GM12874 (cell line): ENCODE data around the gene VEGFC.

Experiments
- CTCF ChIP-seq: IDR thresholded peaks from 2 replicates; pipeline ENCODE4 v1.5.1; 2011; ENCODE audit warnings: low read depth, mild to moderate bottlenecking, control low read depth, low read length, moderate library complexity; ENCODE audit not compliant: insufficient read depth

The VEGFC gene

GRCh38 chr4:176751061-176751460 lies 41.7 kb downstream of the VEGFC start:
- TF ChIP-seq CTCF, result no peak

- no peak for TF ChIP-seq CTCF
Measured at GRCh38 chr4:176746846-176747245, 45.9 kb downstream of the VEGFC start.

GRCh38 chr4:176745902-176746301 lies 46.8 kb downstream of the VEGFC start:
- no peak for TF ChIP-seq CTCF

- TF ChIP-seq CTCF, result no peak
Measured at GRCh38 chr4:176744091-176744490, 48.6 kb downstream of the VEGFC start.

GRCh38 chr4:176742211-176742610 lies 50.5 kb downstream of the VEGFC start:
- TF ChIP-seq CTCF, result no peak

GRCh38 chr4:176741253-176741652 lies 51.5 kb downstream of the VEGFC start:
- no peak for TF ChIP-seq CTCF

GRCh38 chr4:176735300-176735699 lies 57.4 kb downstream of the VEGFC start:
- TF ChIP-seq CTCF, result no peak

- TF ChIP-seq CTCF, result no peak
Measured at GRCh38 chr4:176734461-176734860, 58.3 kb downstream of the VEGFC start.
